Ishikawa (cell line): Measurements from ENCODE around the gene RABEP2.

Experiments
- CEBPB ChIP-seq: IDR thresholded peaks from 2 replicates; pipeline ENCODE4 v1.6.1; 2012
- CREB1 ChIP-seq: IDR thresholded peaks from 2 replicates; pipeline ENCODE4 v1.6.1; 2012; ENCODE audit warnings: low read depth
- EGR1 ChIP-seq: IDR thresholded peaks from 2 replicates; pipeline ENCODE4 v1.6.1; 2012
- EP300 ChIP-seq: IDR thresholded peaks from 2 replicates; pipeline ENCODE4 v1.6.1; 2012; ENCODE audit warnings: borderline replicate concordance
- FOXM1 ChIP-seq: IDR thresholded peaks from 2 replicates; pipeline ENCODE4 v1.6.1; 2012; ENCODE audit warnings: low read depth, borderline replicate concordance
- MAX ChIP-seq: IDR thresholded peaks from 2 replicates; pipeline ENCODE4 v1.6.1; 2012
- NFIC ChIP-seq: IDR thresholded peaks from 2 replicates; pipeline ENCODE4 v1.6.1; 2012
- RAD21 ChIP-seq: IDR thresholded peaks from 2 replicates; pipeline ENCODE4 v1.6.1; 2012; ENCODE audit warnings: low read depth
- REST ChIP-seq: IDR thresholded peaks from 2 replicates; pipeline ENCODE4 v1.6.1; 2012; ENCODE audit warnings: low read depth, mild to moderate bottlenecking
- TAF1 ChIP-seq: IDR thresholded peaks from 2 replicates; pipeline ENCODE4 v1.6.1; 2012; ENCODE audit warnings: low read depth, mild to moderate bottlenecking
- TCF12 ChIP-seq: IDR thresholded peaks from 2 replicates; pipeline ENCODE4 v1.6.1; 2012; ENCODE audit warnings: low read depth
- TEAD4 ChIP-seq: IDR thresholded peaks from 2 replicates; pipeline ENCODE4 v1.6.1; 2012
- USF1 ChIP-seq: IDR thresholded peaks from 2 replicates; pipeline ENCODE4 v1.6.1; 2012
- YY1 ChIP-seq: IDR thresholded peaks from 2 replicates; pipeline ENCODE4 v1.6.1; 2012; ENCODE audit warnings: low read depth
- ZBTB7A ChIP-seq: IDR thresholded peaks from 2 replicates; pipeline ENCODE4 v1.6.1; 2012; ENCODE audit warnings: low read depth

Gene RABEP2

GRCh38 chr16:28930203-28930602, 5.2 kb upstream of the RABEP2 start:
- TF ChIP-seq ZBTB7A: no peak
- no peak for TF ChIP-seq USF1
- TF ChIP-seq CREB1: no peak
- TF ChIP-seq EP300: no peak
- no peak for TF ChIP-seq MAX

- TF ChIP-seq RAD21 (no peak), EGR1 (no peak), ZBTB7A (no peak), EP300 (no peak), NFIC (no peak), TCF12 (no peak)
Measured at GRCh38 chr16:28927815-28928214, 2.8 kb upstream of the RABEP2 start.

- TF ChIP-seq NFIC: no peak
- TF ChIP-seq FOXM1: no peak
- no peak for TF ChIP-seq REST
- TF ChIP-seq USF1: no peak
- TF ChIP-seq MAX: no peak
- TF ChIP-seq ZBTB7A: 0 out of 2 replicates have a peak, but pooled peaks have one; percentile 7
- peak; percentile 53; the same call in 1 of the 2 replicates for TF ChIP-seq TAF1
- no peak for TF ChIP-seq EGR1
Measured at GRCh38 chr16:28925386-28926228, 569 bp upstream of the RABEP2 start.

GRCh38 chr16:28924399-28924761, 658 bp downstream of the RABEP2 start:
- TF ChIP-seq REST (no peak), YY1 (no peak), RAD21 (no peak), TCF12 (no peak), EP300 (no peak), ZBTB7A (0 out of 2 replicates have a peak, but pooled peaks have one; percentile 1), CEBPB (no peak), TEAD4 (peak; percentile 21; the same call in 1 of the 2 replicates), MAX (peak; percentile 56), TAF1 (peak; percentile 23), CREB1 (no peak), FOXM1 (no peak), EGR1 (no peak), NFIC (0 out of 2 replicates have a peak, but pooled peaks have one; percentile 10), USF1 (no peak)

GRCh38 chr16:28923652-28924398, 1.2 kb downstream of the RABEP2 start:
- no peak for TF ChIP-seq FOXM1
- no peak for TF ChIP-seq CEBPB
